Vagina (tissue), 2 donors: ENCODE data around the gene PIM1.

ENCODE experiments used
- POLR2A ChIP-seq, 2 donors: fragments of 450-650 bp; IDR thresholded peaks; one replicate each; pipeline ENCODE4 v1.6.1; 2017; ENCODE audit warnings: antibody characterized with exemption in 2 of 2, mild to moderate bottlenecking in 2 of 2, moderate library complexity in 2 of 2
- TF ChIP-seq, protein P1 (sequence below), 3 experiments: fragments of 450-650 bp in 2 of 3; fragments of 200-600 bp in 1 of 3; sonication (generic) in 1 of 3; IDR thresholded peaks; one replicate each; pipeline ENCODE4 v1.5.1; 2017 to 2019; ENCODE audit warnings: antibody characterized with exemption in 3 of 3, mild to moderate bottlenecking in 2 of 3, moderate library complexity in 2 of 3

DNA sequence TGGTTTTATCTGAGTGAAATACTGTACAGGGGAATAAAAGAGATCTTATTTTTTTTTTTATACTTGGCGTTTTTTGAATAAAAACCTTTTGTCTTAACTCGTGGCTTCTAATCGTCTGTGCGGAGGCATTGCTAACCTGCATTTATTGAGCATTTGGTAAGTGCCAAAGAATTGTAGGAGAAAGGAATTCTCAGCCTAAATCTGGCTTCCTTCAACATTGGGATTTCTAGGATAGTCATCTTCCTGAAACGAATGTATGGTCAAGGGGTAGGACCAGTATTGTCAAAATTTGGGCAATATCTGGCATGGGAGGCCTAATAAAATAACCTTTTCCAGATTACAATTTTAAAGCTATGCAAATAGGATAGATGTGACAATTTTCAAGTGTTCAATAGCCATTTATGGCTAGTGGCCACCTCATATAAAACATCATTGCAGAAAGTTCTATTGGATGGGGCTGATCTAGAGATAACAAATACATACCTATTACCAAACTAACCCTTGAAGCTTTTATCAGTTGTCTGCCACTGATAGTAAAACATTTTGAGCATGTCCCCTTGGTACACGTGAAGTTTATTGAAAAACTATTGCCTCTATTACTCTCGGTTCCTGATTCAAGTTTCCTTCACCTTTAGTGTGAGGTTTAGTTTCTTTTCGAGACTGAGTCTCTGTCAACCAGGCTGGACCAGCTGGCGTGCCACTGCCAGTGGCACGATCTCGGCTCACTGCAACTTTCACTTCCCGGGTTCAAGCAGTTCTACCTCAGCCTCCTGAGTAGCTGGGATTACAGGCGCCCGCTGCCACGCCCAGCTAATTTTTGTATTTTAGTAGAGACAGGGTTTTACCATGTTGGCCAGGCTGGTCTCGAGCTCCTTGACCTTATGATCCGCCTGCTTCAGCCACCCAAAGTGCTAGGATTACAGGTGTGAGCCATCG is 5.6 kb downstream of the PIM1 start:
- TF ChIP-seq, protein P1, sequence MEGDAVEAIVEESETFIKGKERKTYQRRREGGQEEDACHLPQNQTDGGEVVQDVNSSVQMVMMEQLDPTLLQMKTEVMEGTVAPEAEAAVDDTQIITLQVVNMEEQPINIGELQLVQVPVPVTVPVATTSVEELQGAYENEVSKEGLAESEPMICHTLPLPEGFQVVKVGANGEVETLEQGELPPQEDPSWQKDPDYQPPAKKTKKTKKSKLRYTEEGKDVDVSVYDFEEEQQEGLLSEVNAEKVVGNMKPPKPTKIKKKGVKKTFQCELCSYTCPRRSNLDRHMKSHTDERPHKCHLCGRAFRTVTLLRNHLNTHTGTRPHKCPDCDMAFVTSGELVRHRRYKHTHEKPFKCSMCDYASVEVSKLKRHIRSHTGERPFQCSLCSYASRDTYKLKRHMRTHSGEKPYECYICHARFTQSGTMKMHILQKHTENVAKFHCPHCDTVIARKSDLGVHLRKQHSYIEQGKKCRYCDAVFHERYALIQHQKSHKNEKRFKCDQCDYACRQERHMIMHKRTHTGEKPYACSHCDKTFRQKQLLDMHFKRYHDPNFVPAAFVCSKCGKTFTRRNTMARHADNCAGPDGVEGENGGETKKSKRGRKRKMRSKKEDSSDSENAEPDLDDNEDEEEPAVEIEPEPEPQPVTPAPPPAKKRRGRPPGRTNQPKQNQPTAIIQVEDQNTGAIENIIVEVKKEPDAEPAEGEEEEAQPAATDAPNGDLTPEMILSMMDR (IDR thresholded peaks at IDR 0.05): no peak
- TF ChIP-seq POLR2A (IDR thresholded peaks at IDR 0.05): no peak
